NCI-H2081 (cell line): Measurements from ENCODE around the gene TP53I11.

Source experiments
- DNase-seq, 2 experiments: peaks; one replicate each; lab custom pipeline; 2025; lab: John Stamatoyannopoulos, UW

Gene TP53I11

GRCh38 chr11:44957040-44957515 lies 6.4 kb upstream of the TP53I11 start:
- DNase-seq: no peak

DNA sequence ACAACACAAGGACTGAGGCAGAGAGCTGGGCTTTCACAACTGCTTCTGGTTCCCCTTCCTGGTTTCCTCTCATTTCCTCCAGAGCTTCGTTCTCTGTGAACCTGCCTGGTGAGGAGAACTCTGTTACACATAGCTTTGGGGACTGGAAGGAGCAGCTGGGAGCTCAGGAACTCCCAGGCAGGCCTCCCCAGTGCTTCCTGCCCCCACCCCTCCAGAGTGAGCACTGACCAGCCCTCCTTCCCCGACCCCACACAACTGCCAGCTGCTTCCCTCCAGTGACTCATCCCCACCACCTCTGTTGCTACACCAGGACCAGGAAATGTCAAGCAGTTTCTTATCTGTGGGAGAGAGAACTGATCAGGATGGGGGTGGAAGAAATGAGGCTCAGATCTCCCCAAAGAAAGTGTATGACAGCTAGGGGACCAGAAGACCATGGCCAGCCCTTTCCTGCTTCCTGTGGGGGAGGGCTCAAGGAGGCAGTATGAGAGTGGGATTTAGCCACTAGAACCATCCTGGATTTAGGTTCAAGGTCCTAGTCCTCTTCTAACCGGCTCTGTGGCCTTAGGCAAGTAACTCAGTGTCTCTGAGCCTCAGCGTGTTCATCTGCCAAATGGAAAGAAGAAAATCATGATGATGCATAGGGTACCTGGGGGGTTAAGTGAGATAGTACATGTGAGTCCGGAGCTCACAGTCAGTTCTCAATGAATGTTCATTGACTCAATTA lies 4.5 kb upstream of the TP53I11 start:
- no peak for DNase-seq

- no peak for DNase-seq
These were observed 3.6 kb upstream of the TP53I11 start for GRCh38 chr11:44954051-44954906.

DNA sequence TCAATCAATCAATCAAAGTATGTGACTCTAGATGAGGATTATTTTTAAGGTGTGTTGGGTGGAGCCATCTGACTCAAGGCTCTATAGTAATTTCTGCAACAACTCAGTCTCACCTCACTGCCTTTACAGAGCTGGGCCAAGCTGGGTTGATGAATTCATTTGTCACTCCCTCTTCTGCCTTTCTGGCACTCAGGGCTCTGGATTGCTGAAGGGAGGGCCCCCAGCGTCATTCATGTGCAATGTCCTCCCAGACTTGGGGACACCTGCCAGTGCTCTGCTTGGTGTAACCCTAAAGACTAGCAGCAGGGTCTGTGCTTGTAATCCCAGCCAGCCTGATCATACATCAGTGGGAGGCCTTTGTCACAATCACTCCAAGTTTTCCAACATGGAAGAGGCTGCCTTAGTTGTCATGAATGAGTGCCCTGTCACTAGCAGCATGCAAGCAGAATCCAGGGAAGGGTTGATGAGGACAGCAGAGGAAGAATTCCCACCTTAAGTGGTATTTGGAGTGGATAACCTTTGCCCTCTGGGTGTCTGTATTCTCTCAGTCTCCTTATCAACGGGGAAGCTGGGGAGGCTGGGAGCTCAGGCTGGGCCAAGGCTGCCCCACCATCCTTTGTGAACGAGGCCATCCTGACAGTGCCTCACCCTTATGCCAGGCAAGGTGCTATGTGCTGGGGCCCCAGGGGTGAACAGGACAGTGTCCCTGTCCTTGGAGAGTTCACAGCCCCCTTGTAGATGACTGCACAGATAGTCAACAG lies 2.0 kb upstream of the TP53I11 start:
- no peak for DNase-seq

GRCh38 chr11:44952082-44952481 lies 1.4 kb upstream of the TP53I11 start:
- no peak for DNase-seq

- DNase-seq: no peak
These were observed 555 bp downstream of the TP53I11 start for GRCh38 chr11:44950031-44950624.

- DNase-seq: no peak
These were observed 1.3 kb downstream of the TP53I11 start for GRCh38 chr11:44949160-44950030.

- no peak for DNase-seq
These were observed 2.5 kb downstream of the TP53I11 start for GRCh38 chr11:44948155-44948554.

DNA sequence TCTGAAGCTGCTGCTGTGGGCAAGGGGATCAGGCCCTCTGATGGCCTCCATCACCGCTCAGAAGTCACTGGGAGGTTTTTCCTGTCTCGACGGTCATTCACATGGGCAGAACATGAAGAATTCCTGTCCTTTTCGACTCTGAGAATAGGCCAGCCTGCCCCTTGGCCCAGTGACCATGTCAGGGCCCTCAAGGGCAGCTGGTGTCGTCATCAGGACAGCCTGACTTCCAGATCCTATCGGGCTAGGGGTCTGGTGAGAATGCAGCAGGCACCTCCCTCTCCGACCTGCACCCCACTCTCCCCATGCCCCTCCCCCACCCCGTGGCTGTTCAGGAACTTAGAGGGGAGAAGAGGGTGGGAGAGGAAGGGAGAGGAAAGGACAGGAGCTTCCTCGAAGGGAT lies 3.6 kb downstream of the TP53I11 start:
- DNase-seq: no peak

- no peak for DNase-seq
These were observed 4.4 kb downstream of the TP53I11 start for GRCh38 chr11:44946263-44946662.

- DNase-seq: no peak
These were observed 5.0 kb downstream of the TP53I11 start for GRCh38 chr11:44945666-44946065.

GRCh38 chr11:44944853-44945235 lies 5.8 kb downstream of the TP53I11 start:
- DNase-seq: no peak

DNA sequence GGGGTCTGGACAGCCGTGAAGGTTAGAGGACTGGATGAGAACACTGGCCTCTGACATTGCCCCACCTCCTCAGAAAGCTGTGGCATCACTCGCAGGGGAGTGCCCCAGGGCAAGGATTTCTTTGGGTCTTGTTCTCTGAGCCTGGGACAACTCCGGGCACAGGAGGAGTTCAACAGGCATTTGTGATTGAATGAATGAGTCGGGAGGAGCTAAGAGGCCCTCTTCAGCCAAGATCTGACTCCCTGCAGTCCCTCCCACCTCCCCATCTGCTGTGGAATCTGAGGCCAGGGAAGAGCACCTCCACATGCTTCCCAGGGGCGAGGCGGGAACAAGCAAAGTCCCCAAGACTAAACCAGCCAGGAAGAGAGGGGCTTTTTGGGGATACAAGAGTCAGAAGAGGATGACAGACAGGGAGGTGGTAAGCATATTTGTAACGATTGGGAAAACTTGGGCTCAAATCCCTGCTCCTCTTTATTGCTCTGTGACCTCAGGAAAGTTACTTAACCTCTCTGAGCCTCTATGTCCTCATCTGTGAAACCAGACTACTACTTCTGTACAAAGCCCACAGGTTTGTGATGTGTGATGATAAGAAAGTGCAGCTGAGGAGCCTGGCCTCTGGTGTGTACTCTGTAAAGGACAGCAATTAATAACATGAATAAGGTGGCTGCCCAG lies 6.4 kb downstream of the TP53I11 start:
- no peak for DNase-seq

DNA sequence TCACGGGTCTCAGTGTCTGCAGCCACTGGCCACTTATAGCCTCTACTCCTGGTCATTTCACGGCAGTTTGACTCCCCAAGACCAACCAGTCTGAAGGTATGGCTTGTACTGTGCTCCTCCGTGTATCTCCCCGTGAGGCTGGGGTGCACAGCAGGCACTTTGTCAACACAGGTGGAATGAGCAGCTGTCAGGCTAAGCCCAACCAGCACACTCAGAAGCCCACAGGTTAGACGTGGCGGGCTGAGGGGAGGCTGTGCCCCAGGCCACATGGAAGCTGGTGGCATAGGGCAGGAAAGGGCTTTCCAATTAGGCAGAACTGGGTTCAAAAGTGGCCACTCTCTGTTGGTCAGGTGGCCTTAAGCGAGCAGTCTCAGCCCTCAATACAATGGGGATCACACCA lies 7.0 kb downstream of the TP53I11 start:
- peak; percentile 72 to 82 for DNase-seq

- DNase-seq: peak; percentile 38 to 66
These were observed 7.6 kb downstream of the TP53I11 start for GRCh38 chr11:44943118-44943517.

DNA sequence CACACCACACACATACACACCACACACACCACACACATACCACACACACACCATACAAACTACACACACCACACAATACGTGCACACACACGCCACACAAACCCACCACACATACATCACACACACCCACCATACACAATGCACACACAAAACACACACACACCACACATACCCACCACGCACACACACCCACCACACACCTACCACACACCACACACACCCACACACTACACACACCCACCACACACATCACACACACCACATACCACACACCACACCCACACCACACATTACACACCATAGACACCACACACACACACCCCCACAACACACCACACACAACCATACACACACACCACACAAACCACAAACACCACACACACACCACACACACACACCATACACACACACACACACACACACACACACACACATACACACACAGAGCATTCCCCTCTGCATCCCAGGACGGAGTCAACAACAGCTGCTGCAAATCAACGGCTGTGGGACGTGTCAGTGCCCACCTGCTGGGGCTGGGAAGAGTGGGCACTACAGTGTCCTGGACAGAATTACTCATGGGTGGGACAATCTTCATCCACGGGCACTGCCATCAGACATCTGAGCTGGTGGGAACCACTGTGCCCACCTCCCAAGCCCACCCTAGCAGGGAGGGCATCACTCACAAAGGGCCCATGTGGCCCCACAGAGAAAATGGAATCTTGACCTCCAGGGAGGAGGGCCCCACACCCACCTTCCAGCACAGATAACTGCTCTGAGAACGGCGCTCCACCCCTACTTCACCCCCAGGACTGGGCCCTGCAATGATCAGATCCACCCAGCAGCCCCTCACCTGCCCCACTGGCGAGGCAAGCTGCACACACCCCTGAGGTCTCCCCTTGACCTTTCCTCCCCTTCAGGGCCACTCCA lies 8.4 kb downstream of the TP53I11 start:
- no peak for DNase-seq

GRCh38 chr11:44941259-44942021 lies 9.2 kb downstream of the TP53I11 start:
- DNase-seq: peak in 1 of 2 experiments; percentile 36

DNA sequence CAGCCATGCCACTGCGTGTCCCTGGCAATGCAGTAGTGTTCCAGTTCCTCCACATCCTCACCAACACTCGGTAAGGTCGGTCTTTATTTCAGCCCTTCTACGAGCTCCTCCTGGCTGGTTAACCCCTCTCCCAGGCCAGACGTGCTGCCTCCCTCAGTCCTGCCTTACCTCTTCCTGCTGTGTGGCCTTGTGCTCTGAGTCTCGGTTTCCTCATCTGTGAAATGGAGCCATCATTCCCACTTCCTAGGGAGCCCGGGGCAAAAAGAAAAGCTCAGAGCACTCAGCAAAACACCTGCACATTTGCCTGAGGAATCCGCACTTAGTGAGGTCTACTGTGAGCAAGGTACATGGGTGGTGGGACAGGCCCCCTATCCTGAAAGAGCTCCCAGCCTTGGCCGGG lies 9.8 kb downstream of the TP53I11 start:
- no peak for DNase-seq

GRCh38 chr11:44940404-44940803 lies 10.3 kb downstream of the TP53I11 start:
- DNase-seq: no peak
